AG20443 (cell line): ENCODE results near the gene FOXK2.
"Not testable (repeated sequence)": the region's sequence is repeated elsewhere in the genome, so short reads cannot be mapped to it uniquely, and the experiment has no call there.

ENCODE experiments used
- DNase-seq: peaks from one replicate; pipeline ENCODE4 v3.0.0; 2012; ENCODE audit warnings: low spot score, mixed read lengths

The FOXK2 gene

GRCh38 chr17:82495844-82496528 lies 23.5 kb upstream of the FOXK2 start:
- DNase-seq: no peak

- peak; percentile 96 for DNase-seq
These were observed 22.8 kb upstream of the FOXK2 start for GRCh38 chr17:82496529-82497434.

GRCh38 chr17:82497483-82498405 lies 21.8 kb upstream of the FOXK2 start:
- peak; percentile 55 for DNase-seq

GRCh38 chr17:82502207-82502606 lies 17.3 kb upstream of the FOXK2 start:
- peak; percentile 66 for DNase-seq

- no peak for DNase-seq
These were observed 16.3 kb upstream of the FOXK2 start for GRCh38 chr17:82503094-82503727.

GRCh38 chr17:82503728-82504308 lies 15.7 kb upstream of the FOXK2 start:
- no peak for DNase-seq

GRCh38 chr17:82505296-82505695 lies 14.2 kb upstream of the FOXK2 start:
- no peak for DNase-seq

- DNase-seq: not testable (repeated sequence)
These were observed 13.1 kb upstream of the FOXK2 start for GRCh38 chr17:82506402-82506801.

- DNase-seq: no peak
These were observed 11.8 kb upstream of the FOXK2 start for GRCh38 chr17:82507631-82508175.

GRCh38 chr17:82511642-82512041 lies 7.9 kb upstream of the FOXK2 start:
- not testable (repeated sequence) for DNase-seq

- not testable (repeated sequence) for DNase-seq
These were observed 5.7 kb upstream of the FOXK2 start for GRCh38 chr17:82513864-82514263.

- no peak for DNase-seq
These were observed 2.2 kb upstream of the FOXK2 start for GRCh38 chr17:82517230-82517865.

- DNase-seq: peak; percentile 52
These were observed 705 bp downstream of the FOXK2 start for GRCh38 chr17:82519971-82520903.

GRCh38 chr17:82524540-82524939 lies 5.0 kb downstream of the FOXK2 start:
- DNase-seq: no peak

- DNase-seq: no peak
These were observed 6.2 kb downstream of the FOXK2 start for GRCh38 chr17:82525712-82526111.

GRCh38 chr17:82527898-82528297 lies 8.4 kb downstream of the FOXK2 start:
- DNase-seq: peak; percentile 56

GRCh38 chr17:82528484-82529265 lies 9.1 kb downstream of the FOXK2 start:
- DNase-seq: peak; percentile 64

GRCh38 chr17:82529914-82530300 lies 10.4 kb downstream of the FOXK2 start:
- no peak for DNase-seq
